ENCODE results near the gene RGS7.
"Not testable (repeated sequence)": the region's sequence is repeated elsewhere in the genome, so short reads cannot be mapped to it uniquely, and the experiment has no call there.

The RGS7 gene

DNA sequence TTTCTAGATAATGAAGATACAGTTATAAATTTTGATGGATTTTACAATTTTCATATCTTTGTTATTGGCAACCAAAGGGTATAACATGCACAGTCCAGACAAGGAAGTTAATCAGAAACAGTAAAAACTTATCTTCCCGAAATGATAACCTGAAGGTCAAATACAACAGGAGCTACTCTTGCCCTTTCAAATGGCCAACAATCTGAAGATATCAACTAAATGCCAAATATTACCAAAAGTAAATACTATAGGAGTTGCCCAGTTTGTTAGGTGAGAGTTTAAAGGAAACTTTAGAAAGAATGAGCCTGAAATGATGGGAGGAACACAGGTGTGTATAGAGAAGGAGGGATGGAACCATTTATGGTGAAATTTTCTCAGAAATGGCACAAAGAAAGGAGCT, 153.2 kb downstream of the RGS7 start:
- no peak for DNase-seq

DNA sequence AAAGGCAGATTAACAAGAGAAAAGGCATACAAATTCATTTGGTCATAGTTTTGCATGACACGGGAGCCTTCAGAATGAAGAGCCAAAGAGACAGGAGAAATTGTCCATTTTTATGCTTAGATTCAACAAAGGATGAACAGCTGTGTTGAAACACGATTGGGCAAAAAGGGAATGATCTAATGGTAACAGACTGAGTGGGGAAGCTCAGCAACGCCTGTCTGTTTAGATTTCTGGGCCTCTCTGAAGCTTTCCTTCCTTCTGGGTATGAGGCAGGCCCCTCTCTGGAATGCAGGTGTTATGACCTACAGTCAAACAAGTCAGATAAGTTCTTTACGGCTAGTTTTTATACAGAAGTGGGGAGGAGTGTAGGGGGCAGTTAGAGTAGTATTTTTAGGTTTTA, 154.6 kb downstream of the RGS7 start:
- no peak for DNase-seq

GRCh38 chr1:241186716-241187115, 170.3 kb downstream of the RGS7 start:
- DNase-seq, result no peak

DNA sequence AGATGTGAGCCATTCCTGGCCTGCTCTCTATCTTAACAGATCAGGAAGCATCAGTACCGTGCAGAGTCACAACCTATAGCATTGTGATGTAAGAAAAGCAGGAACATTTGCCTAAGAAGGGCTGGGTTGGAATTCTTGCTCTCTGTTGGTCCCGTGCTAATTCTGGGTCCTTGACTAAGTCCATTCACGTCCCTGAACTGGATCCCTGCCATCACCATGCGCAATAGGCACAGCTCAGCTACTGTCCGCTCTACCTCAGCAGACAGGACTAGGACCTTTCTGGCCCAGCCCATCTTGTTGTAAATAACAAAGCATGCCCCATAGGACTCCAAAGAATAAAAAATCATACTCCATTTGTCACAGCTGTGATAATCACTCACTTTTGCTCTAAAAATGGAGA, 175.0 kb downstream of the RGS7 start:
- no peak for DNase-seq

DNA sequence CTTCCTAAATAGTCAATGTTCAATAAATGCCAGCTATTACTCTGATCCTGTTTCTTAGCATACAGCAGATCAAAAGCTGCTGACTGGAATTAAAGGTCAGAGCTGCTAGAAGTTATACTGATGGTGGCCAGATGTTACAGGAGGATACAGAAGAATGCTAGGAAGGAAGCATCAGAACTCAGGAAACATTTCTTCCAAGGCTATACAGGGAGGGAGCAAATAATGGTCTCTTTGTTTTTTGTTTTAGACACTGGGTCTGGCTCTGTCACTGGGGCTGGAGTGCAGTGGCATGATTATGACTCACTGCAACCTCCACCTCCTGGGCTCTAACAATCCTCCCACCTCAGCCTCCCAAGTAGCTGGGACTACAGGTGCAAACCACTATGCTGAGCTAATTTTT, 175.5 kb downstream of the RGS7 start:
- DNase-seq, result no peak

DNA sequence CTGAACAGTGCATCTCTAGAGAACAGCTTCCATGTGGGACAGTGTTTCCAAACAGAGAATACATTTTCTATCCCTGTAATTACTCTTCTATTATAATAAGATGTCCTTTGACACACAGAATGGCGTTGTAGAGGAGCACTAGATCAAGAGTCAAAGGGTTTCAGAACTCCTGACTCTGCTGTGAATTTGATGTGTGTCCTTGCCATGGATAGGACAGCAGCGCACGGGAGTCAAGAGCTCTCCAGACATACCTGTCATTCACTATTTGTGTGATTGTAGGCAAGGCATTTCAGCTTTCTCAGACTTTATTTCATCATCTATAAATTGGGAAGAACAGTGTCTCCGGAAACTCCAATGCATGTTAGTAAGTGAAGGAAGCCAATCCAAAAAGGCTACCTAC, 176.4 kb downstream of the RGS7 start:
- no peak for DNase-seq

DNA sequence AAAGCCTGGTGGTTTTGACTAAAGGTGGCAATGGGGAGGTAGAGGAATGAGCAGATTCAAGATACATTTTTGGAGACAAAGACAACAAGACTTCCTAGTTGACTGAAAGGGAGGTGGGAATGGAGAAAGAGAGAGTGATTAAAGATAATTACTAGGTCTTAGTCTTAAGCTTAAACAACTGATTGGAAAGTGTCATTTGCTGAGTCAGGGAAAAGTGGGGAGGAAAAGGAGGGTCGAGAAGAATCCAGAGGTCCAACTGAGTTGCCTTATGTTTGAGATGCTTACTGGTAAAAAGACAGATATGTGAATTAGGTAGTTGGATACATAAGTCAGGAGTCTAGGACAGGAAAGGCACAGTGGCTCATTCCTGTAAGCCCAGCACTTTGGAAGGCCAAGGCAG, 179.3 kb downstream of the RGS7 start:
- DNase-seq, result no peak

GRCh38 chr1:241172486-241172885, 184.5 kb downstream of the RGS7 start:
- DNase-seq, result no peak

DNA sequence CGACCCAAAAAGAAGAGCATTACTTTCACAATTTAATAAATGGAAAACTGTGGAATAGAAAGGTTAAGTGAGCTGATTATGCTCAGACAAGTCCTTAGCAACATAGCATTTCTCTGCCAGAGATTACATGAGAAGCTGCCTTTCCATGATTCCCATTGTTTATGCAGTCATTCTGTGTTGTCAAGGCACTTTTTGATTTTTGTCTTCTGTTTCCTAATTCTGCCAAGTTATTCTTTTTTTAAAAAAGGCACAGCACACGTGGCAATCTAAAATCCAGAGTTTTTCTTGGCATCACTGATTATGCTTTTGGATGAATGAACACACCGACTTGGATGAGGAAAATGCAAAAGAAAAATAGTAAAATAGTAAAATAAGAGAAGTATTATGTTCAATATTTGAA, 185.0 kb downstream of the RGS7 start:
- DNase-seq, result no peak

DNA sequence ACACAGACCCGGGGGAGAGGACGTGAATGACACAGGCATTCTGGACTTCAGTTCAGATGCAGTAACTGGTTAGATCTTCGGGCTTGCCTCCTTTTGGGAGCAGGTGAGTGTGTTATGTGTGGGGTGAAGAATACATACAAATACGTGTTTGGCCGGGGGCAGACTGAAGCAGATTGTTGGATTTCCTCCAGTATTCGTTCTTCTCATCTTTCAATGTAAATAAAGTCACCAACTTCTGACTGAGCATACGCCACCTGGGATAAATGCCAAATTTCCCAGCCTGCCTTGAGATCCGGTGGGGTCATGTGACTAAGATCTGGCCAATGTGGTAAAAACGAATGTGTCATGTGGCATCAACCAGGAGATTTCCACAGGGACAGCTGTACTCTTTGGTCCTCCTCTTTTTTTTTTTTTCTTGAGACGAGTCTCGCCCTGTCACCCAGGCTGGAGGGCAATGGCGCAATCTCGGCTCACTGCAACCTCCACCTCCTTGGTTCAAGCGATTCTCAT, 189.8 kb downstream of the RGS7 start:
- no peak for DNase-seq

DNA sequence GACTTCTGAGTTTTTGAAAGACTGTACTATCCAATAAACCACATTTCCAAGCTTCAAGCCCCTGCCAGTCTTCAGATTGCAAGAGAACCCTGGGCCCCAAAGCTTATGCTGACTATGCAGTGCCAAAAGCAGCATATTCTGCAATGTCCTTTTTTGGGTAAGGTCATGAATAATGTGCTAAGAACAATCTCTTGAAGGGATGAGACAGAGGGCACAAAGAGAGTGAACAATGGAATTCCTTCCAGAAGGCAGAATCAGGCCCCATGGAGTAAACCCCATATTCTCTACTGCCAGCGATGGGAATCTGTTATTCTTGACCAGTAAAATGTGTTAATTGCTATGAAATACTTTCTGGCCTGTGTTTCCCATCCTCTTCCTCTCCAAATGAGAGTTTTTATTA, 190.4 kb downstream of the RGS7 start:
- no peak for DNase-seq

GRCh38 chr1:241165256-241165655, 191.7 kb downstream of the RGS7 start:
- DNase-seq, result not testable (repeated sequence)

DNA sequence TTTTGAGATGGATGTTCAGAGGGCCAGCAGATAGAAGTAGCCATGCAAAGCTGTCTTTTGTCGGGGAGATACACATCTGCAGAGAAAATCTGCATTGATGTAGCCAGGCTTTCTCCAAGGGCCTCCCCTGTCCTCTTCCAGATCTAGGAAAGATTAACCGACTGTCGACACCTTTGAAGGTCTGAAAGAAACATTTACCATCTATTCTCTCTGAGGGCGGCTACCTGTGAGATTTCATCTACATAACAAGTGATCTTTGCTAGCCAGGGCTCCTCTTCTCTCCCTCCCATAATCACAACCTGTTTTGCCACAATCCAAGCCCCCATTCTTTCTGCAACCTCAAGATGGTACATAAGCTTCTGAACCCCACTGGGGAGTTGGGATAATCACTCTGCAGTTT, 193.6 kb downstream of the RGS7 start:
- no peak for DNase-seq

DNA sequence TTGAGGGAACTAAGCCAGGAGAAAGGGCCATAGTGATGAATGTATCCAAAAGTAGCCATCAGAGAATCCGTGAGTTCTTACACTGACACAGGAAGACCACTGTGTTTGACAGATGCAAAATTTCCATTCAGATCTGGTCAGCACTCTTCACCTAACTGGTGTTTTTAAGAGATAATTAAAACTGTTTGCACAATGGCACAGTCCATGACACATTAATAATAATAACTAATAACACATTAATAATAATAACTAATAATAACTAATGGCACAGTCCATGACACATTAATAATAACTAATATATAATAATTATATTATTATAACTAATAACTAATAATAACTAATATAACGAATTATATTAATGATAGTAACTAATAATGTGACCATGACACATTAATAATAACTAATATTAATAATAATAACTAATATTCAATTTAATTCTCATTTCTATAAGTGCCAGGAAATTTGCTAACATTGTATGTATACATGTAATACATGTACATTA, 195.8 kb downstream of the RGS7 start:
- DNase-seq, result no peak

GRCh38 chr1:241157435-241157834, 199.6 kb downstream of the RGS7 start:
- DNase-seq, result no peak

DNA sequence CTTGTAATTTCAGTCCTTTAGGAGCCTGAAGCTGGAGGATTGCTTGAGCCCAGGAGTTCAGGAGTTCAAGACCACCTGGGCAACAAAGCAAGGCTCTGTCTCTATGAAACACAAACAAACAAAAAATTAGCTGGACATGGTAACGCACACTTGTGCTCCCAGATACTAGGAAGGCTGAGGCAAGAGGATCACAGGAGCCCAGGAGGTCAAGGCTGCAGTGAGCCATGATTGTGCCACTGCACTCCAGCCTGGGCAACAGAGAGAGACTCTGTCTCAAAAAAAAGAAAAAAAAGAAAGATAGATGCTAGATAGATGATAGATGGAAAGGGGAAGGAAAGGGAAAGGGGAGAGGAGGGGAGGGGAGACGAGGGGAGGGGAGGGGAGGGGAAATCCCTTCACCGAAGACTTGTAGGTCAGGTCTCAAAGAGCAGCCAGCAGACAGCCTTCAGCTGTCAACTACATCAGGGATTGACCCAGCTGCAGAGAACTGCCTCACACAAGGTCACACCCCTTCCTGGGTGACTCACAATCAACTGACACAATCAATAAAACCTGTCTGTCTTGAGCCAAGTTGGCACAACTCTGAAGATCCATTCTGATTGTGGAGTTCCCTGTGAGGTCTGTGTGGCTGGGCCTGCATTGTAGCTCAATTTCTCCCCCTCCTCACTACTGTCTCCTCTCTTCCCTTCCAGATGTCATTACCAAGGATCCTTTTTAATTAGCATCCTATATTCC, 200.6 kb downstream of the RGS7 start:
- DNase-seq, result no peak

- no peak for DNase-seq
These were observed 211.1 kb downstream of the RGS7 start for GRCh38 chr1:241145881-241146280.

DNA sequence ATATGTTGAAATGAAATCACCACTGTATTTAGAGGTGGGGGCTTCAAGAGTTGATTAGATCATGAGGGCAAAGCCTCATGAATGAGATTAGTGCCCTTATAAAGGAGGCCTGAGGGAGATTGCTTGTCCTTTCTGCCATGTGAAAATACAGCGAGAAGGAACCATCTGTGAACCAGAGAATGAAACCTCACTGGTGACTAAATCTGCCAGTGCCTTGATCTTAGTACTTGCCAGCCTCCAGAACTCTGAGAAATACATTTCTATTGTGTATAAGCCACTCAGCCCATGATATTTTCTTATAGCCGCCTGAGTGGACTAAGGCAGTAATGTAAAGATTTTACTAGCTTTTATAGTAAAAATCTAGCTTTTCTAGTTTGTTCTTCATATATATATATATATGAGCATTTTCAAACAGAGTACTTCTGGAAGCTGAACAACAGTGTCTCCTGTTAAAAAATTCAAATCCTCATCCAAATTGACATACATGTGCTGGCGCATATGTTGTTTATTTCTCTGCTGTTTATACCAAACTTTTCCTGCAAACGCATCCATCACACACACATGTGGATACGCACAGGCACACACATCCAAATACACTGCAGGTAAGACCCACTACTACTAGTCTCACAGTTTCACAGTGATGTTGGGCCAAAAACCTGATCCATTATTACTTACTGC, 213.1 kb downstream of the RGS7 start:
- DNase-seq, result no peak

DNA sequence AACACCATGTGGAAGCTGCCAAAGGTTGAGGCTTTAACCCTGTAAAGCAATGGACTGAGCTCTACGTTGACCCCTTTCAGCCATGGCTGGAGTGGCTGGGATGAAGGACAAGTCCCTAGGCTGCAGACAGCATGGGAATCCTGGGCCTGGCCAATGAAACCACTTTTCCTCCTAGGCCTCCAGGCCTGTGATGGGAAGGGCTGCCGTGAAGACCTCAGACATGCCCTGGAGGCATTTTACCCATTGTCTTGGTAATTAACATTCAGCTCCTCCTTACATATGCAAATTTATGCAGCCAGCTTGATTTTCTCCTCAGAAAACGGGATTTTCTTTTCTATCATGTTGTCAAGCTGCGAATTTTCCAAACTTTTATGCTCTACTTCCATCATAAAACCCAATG, 214.5 kb downstream of the RGS7 start:
- DNase-seq, result no peak

- DNase-seq, result not testable (repeated sequence)
These were observed 215.4 kb downstream of the RGS7 start for GRCh38 chr1:241141646-241142045.

DNA sequence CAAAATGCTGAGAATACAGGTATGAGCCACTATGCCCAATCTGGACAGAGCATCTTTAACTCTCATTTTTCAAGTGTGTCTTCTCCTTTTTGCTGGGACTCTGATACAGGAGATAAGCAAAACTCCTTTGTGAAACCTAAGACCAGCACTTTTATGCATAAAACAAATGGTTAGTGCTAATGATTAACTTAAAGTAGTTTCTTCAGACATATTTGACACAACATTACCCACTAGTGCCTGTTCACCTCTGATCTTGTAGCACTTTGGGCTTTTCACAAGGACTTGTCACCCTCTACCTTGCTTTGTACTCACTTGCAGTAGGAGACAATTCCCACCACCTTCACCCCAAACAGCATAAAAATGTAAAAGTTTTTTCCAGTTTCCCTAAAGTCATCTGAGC, 216.3 kb downstream of the RGS7 start:
- no peak for DNase-seq

GRCh38 chr1:241139047-241139446, 218.0 kb downstream of the RGS7 start:
- DNase-seq, result no peak

DNA sequence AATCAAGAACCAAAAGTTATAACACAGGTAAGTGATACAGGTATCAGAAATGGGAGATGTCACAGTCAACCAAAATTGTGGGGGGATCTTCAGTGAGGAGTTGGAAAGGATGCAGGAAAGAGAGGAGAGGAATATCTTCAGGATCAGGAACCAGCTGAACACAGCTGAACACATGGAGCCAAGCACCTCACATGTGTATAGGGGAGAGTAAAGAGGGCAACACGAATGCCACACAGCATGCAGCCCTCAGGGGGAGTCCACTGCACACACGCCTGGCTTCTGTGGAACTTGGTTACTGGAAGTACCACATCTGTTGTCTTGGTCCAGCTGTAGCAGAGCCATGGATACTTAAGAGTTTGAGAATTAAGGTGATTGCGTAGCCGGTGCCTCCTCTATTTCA, 218.8 kb downstream of the RGS7 start:
- DNase-seq, result no peak

- DNase-seq, result no peak
These were observed 220.6 kb downstream of the RGS7 start for GRCh38 chr1:241136389-241136788.

Data from T-helper 9 cell (primary cell).